ENCODE measurements around the gene ADTRP.
A peak's percentile ranks its signal among the peaks of the same experiment; 100 is the strongest.
"Not testable (repeated sequence)": the region's sequence is repeated elsewhere in the genome, so short reads cannot be mapped to it uniquely, and the experiment has no call there.

The ADTRP gene

GRCh38 chr6:11722220-11722619, 56.4 kb downstream of the ADTRP start:
- DNase-seq, result no peak

- DNase-seq, result no peak
Observed at GRCh38 chr6:11718463-11718862, 60.1 kb downstream of the ADTRP start.

GRCh38 chr6:11718031-11718430, 60.6 kb downstream of the ADTRP start:
- DNase-seq, result no peak

GRCh38 chr6:11714798-11715285, 63.8 kb downstream of the ADTRP start:
- no peak for DNase-seq

- no peak for DNase-seq
Observed at GRCh38 chr6:11714116-11714797, 64.3 kb downstream of the ADTRP start.

- no peak for DNase-seq
Observed at GRCh38 chr6:11712760-11713159, 65.8 kb downstream of the ADTRP start.

GRCh38 chr6:11711984-11712711, 66.5 kb downstream of the ADTRP start:
- no peak for DNase-seq

- no peak for DNase-seq
Observed at GRCh38 chr6:11711003-11711983, 67.3 kb downstream of the ADTRP start.

- DNase-seq, result peak; percentile 8
Observed at GRCh38 chr6:11710311-11710761, 68.3 kb downstream of the ADTRP start.

GRCh38 chr6:11706171-11706570, 72.4 kb downstream of the ADTRP start:
- DNase-seq, result no peak

- no peak for DNase-seq
Observed at GRCh38 chr6:11705483-11705882, 73.1 kb downstream of the ADTRP start.

GRCh38 chr6:11705069-11705468, 73.5 kb downstream of the ADTRP start:
- no peak for DNase-seq

GRCh38 chr6:11703725-11704124, 74.9 kb downstream of the ADTRP start:
- DNase-seq, result no peak

GRCh38 chr6:11702500-11703130, 76.0 kb downstream of the ADTRP start:
- DNase-seq, result no peak

GRCh38 chr6:11702089-11702488, 76.5 kb downstream of the ADTRP start:
- DNase-seq, result no peak

- DNase-seq, result no peak
Observed at GRCh38 chr6:11701573-11701972, 77.0 kb downstream of the ADTRP start.

- DNase-seq, result peak; percentile 48
Observed at GRCh38 chr6:11700118-11700718, 78.4 kb downstream of the ADTRP start.

GRCh38 chr6:11699576-11699975, 79.0 kb downstream of the ADTRP start:
- DNase-seq, result no peak

- no peak for DNase-seq
Observed at GRCh38 chr6:11692451-11693376, 85.9 kb downstream of the ADTRP start.

- DNase-seq, result no peak
Observed at GRCh38 chr6:11689847-11690246, 88.8 kb downstream of the ADTRP start.

- not testable (repeated sequence) for DNase-seq
Observed at GRCh38 chr6:11689400-11689799, 89.2 kb downstream of the ADTRP start.
